GM06990 (cell line): Measurements from ENCODE around the gene SPINT2.

Source experiments
- DNase-seq: peaks from one replicate; pipeline ENCODE4 v3.0.0-alpha.2; 2011; ENCODE audit not compliant: insufficient read length; ENCODE audit errors: extremely low read depth
- H3K27me3 ChIP-seq: replicated peaks from 2 replicates; pipeline ENCODE4 v1.6.0; 2011; ENCODE audit warnings: low read length; ENCODE audit not compliant: control insufficient read depth, insufficient read depth
- H3K36me3 ChIP-seq: 2 replicates; pipeline ENCODE4 v1.5.1; 2011; ENCODE audit warnings: low read length; ENCODE audit not compliant: control insufficient read depth, insufficient read depth
- H3K4me3 ChIP-seq: replicated peaks from 2 replicates; pipeline ENCODE4 v1.5.1; 2011; ENCODE audit warnings: low read depth, mild to moderate bottlenecking, control low read depth, low read length
- CTCF ChIP-seq: IDR thresholded peaks from 2 replicates; pipeline ENCODE4 v1.5.1; 2011; ENCODE audit warnings: low read length, control low read depth, mild to moderate bottlenecking, inconsistent platforms; ENCODE audit not compliant: insufficient read depth, poor library complexity, severe bottlenecking

SPINT2 gene

GRCh38 chr19:38276942-38277517 is 12.7 kb downstream of the SPINT2 start:
- TF ChIP-seq CTCF, result no peak
- no peak for DNase-seq
- Histone ChIP-seq H3K27me3 (no peaks in the 10 kb centered on the region), H3K36me3 (no peaks in the 10 kb centered on the region), H3K4me3 (no peak overlapping the region)

GRCh38 chr19:38277549-38277948 is 13.2 kb downstream of the SPINT2 start:
- no peak for TF ChIP-seq CTCF
- Histone ChIP-seq H3K36me3 (no peaks in the 10 kb centered on the region), H3K27me3 (no peaks in the 10 kb centered on the region), H3K4me3 (no peak overlapping the region)
- no peak for DNase-seq

GRCh38 chr19:38277969-38278680 is 13.8 kb downstream of the SPINT2 start:
- TF ChIP-seq CTCF, result no peak
- Histone ChIP-seq H3K36me3 (no peaks in the 10 kb centered on the region), H3K4me3 (no peak overlapping the region), H3K27me3 (no peaks in the 10 kb centered on the region)
- DNase-seq, result no peak

GRCh38 chr19:38278751-38279150 is 14.4 kb downstream of the SPINT2 start:
- no peak for TF ChIP-seq CTCF
- Histone ChIP-seq H3K36me3 (no peaks in the 10 kb centered on the region), H3K27me3 (no peaks in the 10 kb centered on the region), H3K4me3 (no peak overlapping the region)
- no peak for DNase-seq

- Histone ChIP-seq H3K27me3 (no peaks in the 10 kb centered on the region), H3K36me3 (no peaks in the 10 kb centered on the region), H3K4me3 (no peak overlapping the region)
- no peak for TF ChIP-seq CTCF
- DNase-seq, result no peak
Observed at GRCh38 chr19:38280030-38280921, 15.9 kb downstream of the SPINT2 start.
